Ecto neural progenitor cell (in vitro differentiated cells): Measurements from ENCODE around the gene ADCY5.

Source experiments
- DNase-seq: peaks from one replicate; pipeline ENCODE4 v3.0.0-alpha.2; 2018; ENCODE audit warnings: low spot score

ADCY5 gene

GRCh38 chr3:123386477-123387040 lies 62.3 kb downstream of the ADCY5 start:
- no peak for DNase-seq

- DNase-seq = no peak
Measured at GRCh38 chr3:123385981-123386380, 62.9 kb downstream of the ADCY5 start.

- no peak for DNase-seq
Measured at GRCh38 chr3:123385499-123385898, 63.4 kb downstream of the ADCY5 start.

- DNase-seq = no peak
Measured at GRCh38 chr3:123385001-123385401, 63.9 kb downstream of the ADCY5 start.

GRCh38 chr3:123384256-123384655 lies 64.6 kb downstream of the ADCY5 start:
- DNase-seq = no peak

- DNase-seq = peak; percentile 68
Measured at GRCh38 chr3:123383091-123384053, 65.5 kb downstream of the ADCY5 start.

GRCh38 chr3:123380261-123380660 lies 68.6 kb downstream of the ADCY5 start:
- no peak for DNase-seq

GRCh38 chr3:123379041-123379830 lies 69.7 kb downstream of the ADCY5 start:
- DNase-seq = peak; percentile 26

GRCh38 chr3:123378409-123378915 lies 70.4 kb downstream of the ADCY5 start:
- DNase-seq = no peak

GRCh38 chr3:123377243-123377740 lies 71.6 kb downstream of the ADCY5 start:
- DNase-seq = no peak

GRCh38 chr3:123376451-123377242 lies 72.2 kb downstream of the ADCY5 start:
- DNase-seq = no peak

GRCh38 chr3:123375014-123375940 lies 73.6 kb downstream of the ADCY5 start:
- DNase-seq = no peak

- no peak for DNase-seq
Measured at GRCh38 chr3:123374016-123374415, 74.9 kb downstream of the ADCY5 start.

- no peak for DNase-seq
Measured at GRCh38 chr3:123373474-123373987, 75.4 kb downstream of the ADCY5 start.

- no peak for DNase-seq
Measured at GRCh38 chr3:123372686-123373473, 76.0 kb downstream of the ADCY5 start.

GRCh38 chr3:123371859-123372685 lies 76.8 kb downstream of the ADCY5 start:
- DNase-seq = no peak

GRCh38 chr3:123371426-123371825 lies 77.5 kb downstream of the ADCY5 start:
- DNase-seq = no peak

GRCh38 chr3:123370819-123371218 lies 78.1 kb downstream of the ADCY5 start:
- no peak for DNase-seq
